GM23248 (cell line): Measurements from ENCODE around the gene HES2.

Source experiments
- EZH2 ChIP-seq: fragments of 200-600 bp; sonication (generic); IDR thresholded peaks from 2 replicates; pipeline ENCODE4 v1.6.1; 2018; ENCODE audit warnings: antibody characterized with exemption, mild to moderate bottlenecking; ENCODE audit not compliant: insufficient read depth, poor library complexity, severe bottlenecking
- EZH2phosphoT487 ChIP-seq: fragments of 200-600 bp; sonication (generic); IDR thresholded peaks from 2 replicates; pipeline ENCODE4 v1.6.1; 2018; ENCODE audit warnings: antibody characterized with exemption, moderate library complexity, mild to moderate bottlenecking, low read depth; ENCODE audit not compliant: insufficient read depth

GRCh38 chr1:6409733-6410132 lies 10.0 kb downstream of the HES2 start:
- TF ChIP-seq EZH2 (no peak), EZH2phosphoT487 (no peak)
